Neural cell (in vitro differentiated cells): ENCODE measurements around the gene CCDC9B.

Experiments
- EZH2 ChIP-seq: fragments of 200-600, 300-800 bp; shearing (Covaris generic), sonication (generic); IDR thresholded peaks from 2 replicates; pipeline ENCODE4 v1.6.1; 2014; ENCODE audit warnings: antibody characterized with exemption, low read length, borderline replicate concordance, mild to moderate bottlenecking; ENCODE audit not compliant: insufficient read depth, poor library complexity, severe bottlenecking
- RAD21 ChIP-seq: fragments of 450-650 bp; conservative IDR thresholded peaks from 2 replicates; pipeline ENCODE4 v1.6.1; 2014; ENCODE audit warnings: antibody characterized with exemption, mild to moderate bottlenecking, moderate library complexity
- TAF1 ChIP-seq: IDR thresholded peaks from 2 replicates; pipeline ENCODE4 v1.6.1; 2012; ENCODE audit warnings: low read depth

DNA sequence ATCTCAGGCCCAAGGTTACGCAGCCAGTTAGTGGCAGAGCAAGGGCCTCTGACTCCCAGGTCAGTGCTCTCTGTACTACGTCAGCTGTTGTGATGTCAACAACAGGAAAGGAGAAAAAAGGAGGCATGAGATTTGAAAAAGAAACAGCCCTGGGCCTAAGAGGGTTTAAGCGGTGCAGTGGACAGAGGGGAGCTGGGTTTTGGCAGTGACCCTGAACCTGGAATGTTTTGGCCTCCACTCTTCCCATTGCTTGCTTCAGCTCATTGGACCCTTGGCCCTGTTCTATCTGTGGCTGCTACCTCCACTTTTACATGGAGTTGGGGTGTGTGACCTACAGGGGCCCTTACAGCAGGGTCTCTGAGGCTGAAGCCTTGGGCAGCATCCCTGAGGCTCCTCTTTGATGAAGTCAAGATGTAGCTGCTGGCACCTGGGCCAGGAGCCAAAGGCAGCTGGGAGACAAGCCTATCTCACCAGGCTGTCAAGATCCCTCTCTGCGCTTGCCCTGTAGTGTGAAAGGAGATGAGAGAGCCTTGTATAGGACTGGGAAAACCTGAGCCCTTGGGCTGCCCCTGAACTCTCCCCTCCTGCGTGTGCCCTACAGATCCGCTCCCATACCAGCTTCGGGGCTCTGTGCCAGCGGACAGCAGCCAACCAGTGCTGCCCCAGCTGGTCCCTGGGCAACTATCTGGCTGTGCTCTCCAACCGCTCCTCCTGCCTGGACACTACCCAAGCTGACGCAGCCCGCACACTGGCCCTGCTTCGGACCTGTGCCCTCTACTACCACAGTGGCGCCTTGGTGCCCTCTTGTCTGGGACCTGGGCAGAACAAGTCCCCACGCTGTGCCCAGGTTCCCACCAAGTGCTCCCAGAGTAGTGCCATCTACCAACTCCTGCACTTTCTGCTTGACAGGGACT is 26.0 kb upstream of the CCDC9B start:
- TF ChIP-seq TAF1: no peak
- no peak for TF ChIP-seq EZH2
- TF ChIP-seq RAD21: no peak
